H9 (cell line): ENCODE measurements around the gene CCDC34. TPM values are rescaled to one million over a fixed set of nuclear protein-coding genes. Genes with fewer than 3 reads are reported as not detected.

Experiments used
- DNase-seq: peaks from one replicate; pipeline ENCODE4 v3.0.0-alpha.2; 2017
- H2AFZ ChIP-seq: one replicate; pipeline ENCODE4 v1.6.1; 2013; ENCODE audit warnings: mild to moderate bottlenecking, low read length, control low read depth, moderate library complexity
- H2AK5ac ChIP-seq: 2 replicates; pipeline ENCODE4 v1.6.1; 2013; ENCODE audit warnings: low read length, control low read depth, mixed read lengths; ENCODE audit not compliant: insufficient read length
- H2BK120ac ChIP-seq: one replicate; pipeline ENCODE4 v1.6.1; 2013; ENCODE audit warnings: low read depth, mild to moderate bottlenecking, low read length, control low read depth, inconsistent platforms; ENCODE audit not compliant: poor library complexity, severe bottlenecking
- H2BK12ac ChIP-seq: 2 replicates; pipeline ENCODE4 v1.6.1; 2013; ENCODE audit warnings: low read length, control low read depth, mixed read lengths, low read depth; ENCODE audit not compliant: insufficient read length
- H2BK15ac ChIP-seq: 2 replicates; pipeline ENCODE4 v1.6.1; 2013; ENCODE audit warnings: low read depth, low read length, control low read depth
- H2BK20ac ChIP-seq: one replicate; pipeline ENCODE4 v1.6.1; 2013; ENCODE audit warnings: low read depth, mild to moderate bottlenecking, low read length, control low read depth, inconsistent platforms; ENCODE audit not compliant: poor library complexity, severe bottlenecking
- H2BK5ac ChIP-seq: 2 replicates; pipeline ENCODE4 v1.6.1; 2013; ENCODE audit warnings: low read length, control low read depth, mixed read lengths; ENCODE audit not compliant: insufficient read length
- H3K14ac ChIP-seq: 2 replicates; pipeline ENCODE4 v1.6.1; 2013; ENCODE audit warnings: low read length, control low read depth; ENCODE audit not compliant: insufficient read depth
- H3K18ac ChIP-seq: 2 replicates; pipeline ENCODE4 v1.6.1; 2013; ENCODE audit warnings: low read depth, mild to moderate bottlenecking, mixed read lengths, low read length, control low read depth; ENCODE audit not compliant: insufficient read length
- H3K23ac ChIP-seq: 2 replicates; pipeline ENCODE4 v1.6.1; 2013; ENCODE audit warnings: low read length, control low read depth, mixed read lengths, low read depth; ENCODE audit not compliant: insufficient read length
- H3K23me2 ChIP-seq: 2 replicates; pipeline ENCODE4 v1.6.1; 2013; ENCODE audit warnings: low read depth, mild to moderate bottlenecking, mixed read lengths, low read length, control low read depth; ENCODE audit not compliant: insufficient read length, poor library complexity, severe bottlenecking
- H3K27ac ChIP-seq: 2 replicates; pipeline ENCODE4 v1.5.1; 2013; ENCODE audit warnings: low read length, control low read depth, mixed read lengths, low read depth; ENCODE audit not compliant: insufficient read length
- H3K27me3 ChIP-seq: 2 replicates; pipeline ENCODE4 v1.6.1; 2013; ENCODE audit warnings: low read length, control low read depth, inconsistent platforms; ENCODE audit not compliant: insufficient read depth
- H3K4ac ChIP-seq: 2 replicates; pipeline ENCODE4 v1.6.1; 2013; ENCODE audit warnings: low read depth, mild to moderate bottlenecking, control low read depth, inconsistent platforms, low read length, moderate library complexity
- H3K4me1 ChIP-seq: 2 replicates; pipeline ENCODE4 v1.6.1; 2013; ENCODE audit warnings: low read length, control low read depth, inconsistent platforms; ENCODE audit not compliant: insufficient read depth
- H3K4me2 ChIP-seq: 2 replicates; pipeline ENCODE4 v1.6.1; 2013; ENCODE audit warnings: low read length, control low read depth, mixed read lengths; ENCODE audit not compliant: insufficient read length, insufficient read depth
- H3K56ac ChIP-seq: 2 replicates; pipeline ENCODE4 v1.6.1; 2013; ENCODE audit warnings: low read depth, mild to moderate bottlenecking, mixed read lengths, low read length, control low read depth; ENCODE audit not compliant: insufficient read length
- H3K79me1 ChIP-seq: 2 replicates; pipeline ENCODE4 v1.6.1; 2013; ENCODE audit warnings: low read depth, mild to moderate bottlenecking, moderate library complexity, low read length, control low read depth, inconsistent platforms; ENCODE audit not compliant: insufficient read depth, poor library complexity, severe bottlenecking
- H3K79me2 ChIP-seq: 2 replicates; pipeline ENCODE4 v1.6.1; 2013; ENCODE audit warnings: low read length, control low read depth, inconsistent platforms; ENCODE audit not compliant: insufficient read depth
- H3K9ac ChIP-seq: 2 replicates; pipeline ENCODE4 v1.6.1; 2013; ENCODE audit warnings: low read length, control low read depth, mixed read lengths; ENCODE audit not compliant: insufficient read length; ENCODE audit errors: extremely low read depth
- H3K9me3 ChIP-seq: one replicate; pipeline ENCODE4 v1.6.1; 2013; ENCODE audit warnings: low read depth, low read length, inconsistent platforms; ENCODE audit not compliant: control insufficient read depth
- H3T11ph ChIP-seq: one replicate; pipeline ENCODE4 v1.6.1; 2013; ENCODE audit warnings: mild to moderate bottlenecking, low read length, control low read depth, inconsistent platforms
- H4K20me1 ChIP-seq: one replicate; pipeline ENCODE4 v1.6.1; 2013; ENCODE audit not compliant: control insufficient read depth, insufficient read length, insufficient read depth
- H4K5ac ChIP-seq: 2 replicates; pipeline ENCODE4 v1.6.1; 2013; ENCODE audit warnings: low read depth, mild to moderate bottlenecking, mixed read lengths, low read length, control low read depth; ENCODE audit not compliant: insufficient read length
- H4K8ac ChIP-seq: replicated peaks from 2 replicates; pipeline ENCODE4 v1.6.1; 2013; ENCODE audit warnings: low read length, control low read depth, mixed read lengths, low read depth; ENCODE audit not compliant: insufficient read length
- H4K91ac ChIP-seq: 2 replicates; pipeline ENCODE4 v1.6.1; 2013; ENCODE audit warnings: low read depth, mild to moderate bottlenecking, moderate library complexity, mixed read lengths, low read length, control low read depth; ENCODE audit not compliant: insufficient read length
- H3K27ac Mint-ChIP-seq, 3 experiments: 2 replicates in 2 of 3; 3 replicates in 1 of 3; pipeline ENCODE4 v1.8.0; 2020 to 2021; ENCODE audit warnings: mixed read lengths in 3 of 3, mild to moderate bottlenecking in 1 of 3, moderate library complexity in 1 of 3
- H3K27me3 Mint-ChIP-seq: 2 replicates; pipeline ENCODE4 v1.8.0; 2021; ENCODE audit warnings: low read depth, mild to moderate bottlenecking, moderate library complexity, mixed read lengths
- H3K36me3 Mint-ChIP-seq, 3 experiments: 2 replicates in 2 of 3; 3 replicates in 1 of 3; pipeline ENCODE4 v1.8.0; 2020 to 2021; ENCODE audit warnings: low read depth in 3 of 3, mixed read lengths in 3 of 3; ENCODE audit not compliant: insufficient read depth in 1 of 3
- H3K4me1 Mint-ChIP-seq, 2 experiments: 2 replicates each; pipeline ENCODE4 v1.8.0; 2020; ENCODE audit warnings: mixed read lengths in 2 of 2
- H3K4me3 Mint-ChIP-seq, 2 experiments: 2 replicates in 1 of 2; 3 replicates in 1 of 2; pipeline ENCODE4 v1.8.0; 2020 to 2021; ENCODE audit warnings: mild to moderate bottlenecking in 2 of 2, mixed read lengths in 2 of 2, moderate library complexity in 1 of 2
- H3K9me3 Mint-ChIP-seq, 2 experiments: 2 replicates in 1 of 2; 3 replicates in 1 of 2; pipeline ENCODE4 v1.8.0; 2020; ENCODE audit warnings: mild to moderate bottlenecking in 2 of 2, mixed read lengths in 2 of 2, moderate library complexity in 1 of 2
- total RNA-seq: library from RNA; stranded (reverse); gene quantifications from 2 replicates; pipeline ENCODE4 v1.2.1, GENCODE V29; 2021
- TF ChIP-seq, protein P1 (sequence below): fragments of 200-600 bp; sonication (generic); conservative IDR thresholded peaks from 3 replicates; pipeline ENCODE4 v1.8.0; 2021; ENCODE audit warnings: antibody characterized with exemption, mild to moderate bottlenecking

The CCDC34 gene
- total RNA-seq, 1 experiment from 2014 or later: 25.2 TPM

DNA sequence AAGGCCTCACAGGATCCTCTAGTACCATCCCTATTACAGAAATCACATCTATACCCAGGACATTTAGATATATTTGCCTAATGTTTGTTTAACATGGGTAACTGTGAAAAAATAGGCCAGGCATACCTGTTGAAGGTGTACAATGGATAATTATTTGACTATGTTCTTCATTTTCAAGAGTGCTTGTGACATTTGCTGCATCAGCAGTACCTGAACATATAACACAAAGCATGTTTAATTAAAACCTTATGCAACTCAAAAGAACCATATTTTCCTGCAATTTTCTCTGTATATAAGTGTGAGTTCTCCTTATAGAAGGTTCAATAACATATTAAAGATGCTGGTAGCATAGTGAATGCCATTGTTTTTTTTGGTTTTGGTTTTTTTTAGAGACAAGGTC lies 8.5 kb upstream of the CCDC34 start:
- Histone ChIP-seq H3K79me1 (no peaks in the 10 kb centered on the region), H2BK5ac (no peak overlapping the region), H4K5ac (no peak overlapping the region), H4K91ac (no peak overlapping the region), H2BK20ac (no peak overlapping the region), H3K18ac (no peak overlapping the region), H3K56ac (no peak overlapping the region), H3T11ph (no peak overlapping the region), H2AFZ (no peak overlapping the region), H2AK5ac (no peak overlapping the region), H2BK12ac (no peak overlapping the region), H3K9me3 (no peaks in the 10 kb centered on the region), H4K20me1 (no peaks in the 10 kb centered on the region), H3K4me1 (no peaks in the 10 kb centered on the region), H3K9ac (no peak overlapping the region), H3K4ac (no peak overlapping the region), H3K14ac (no peak overlapping the region), H3K4me2 (no peak overlapping the region), H2BK120ac (no peak overlapping the region), H3K23me2 (no peaks in the 10 kb centered on the region), H3K27ac (no peak overlapping the region), H2BK15ac (no peak overlapping the region), H4K8ac (no peak overlapping the region), H3K23ac (no peak overlapping the region), H3K79me2 (no peaks in the 10 kb centered on the region), H3K27me3 (no peaks in the 10 kb centered on the region)
- Mint-ChIP-seq H3K4me3 (no peak overlapping the region), H3K36me3 (peaks cover 8 to 78% (median 71%) of the 10 kb centered on the region in 3 experiments; a peak in 6 of 7 replicates), H3K4me1 (peaks cover 3% of the 10 kb centered on the region in 2 experiments; a peak in 2 of 4 replicates), H3K27ac (peak overlapping the region in 1 of 3 experiments; percentile 11; a peak in 1 of 7 replicates), H3K27me3 (no peaks in the 10 kb centered on the region), H3K9me3 (no peaks in the 10 kb centered on the region)
- TF ChIP-seq, protein P1, sequence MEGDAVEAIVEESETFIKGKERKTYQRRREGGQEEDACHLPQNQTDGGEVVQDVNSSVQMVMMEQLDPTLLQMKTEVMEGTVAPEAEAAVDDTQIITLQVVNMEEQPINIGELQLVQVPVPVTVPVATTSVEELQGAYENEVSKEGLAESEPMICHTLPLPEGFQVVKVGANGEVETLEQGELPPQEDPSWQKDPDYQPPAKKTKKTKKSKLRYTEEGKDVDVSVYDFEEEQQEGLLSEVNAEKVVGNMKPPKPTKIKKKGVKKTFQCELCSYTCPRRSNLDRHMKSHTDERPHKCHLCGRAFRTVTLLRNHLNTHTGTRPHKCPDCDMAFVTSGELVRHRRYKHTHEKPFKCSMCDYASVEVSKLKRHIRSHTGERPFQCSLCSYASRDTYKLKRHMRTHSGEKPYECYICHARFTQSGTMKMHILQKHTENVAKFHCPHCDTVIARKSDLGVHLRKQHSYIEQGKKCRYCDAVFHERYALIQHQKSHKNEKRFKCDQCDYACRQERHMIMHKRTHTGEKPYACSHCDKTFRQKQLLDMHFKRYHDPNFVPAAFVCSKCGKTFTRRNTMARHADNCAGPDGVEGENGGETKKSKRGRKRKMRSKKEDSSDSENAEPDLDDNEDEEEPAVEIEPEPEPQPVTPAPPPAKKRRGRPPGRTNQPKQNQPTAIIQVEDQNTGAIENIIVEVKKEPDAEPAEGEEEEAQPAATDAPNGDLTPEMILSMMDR: no peak
- no peak for DNase-seq
